ENCODE data around the gene FAM98C.

GRCh38 chr19:38355728-38356725 lies 46.9 kb upstream of the FAM98C start:
- TF ChIP-seq CTCF (CRISPR knock-in tag; IDR thresholded peaks at IDR 0.05) (no peak), SP5 (CRISPR knock-in tag; IDR thresholded peaks at IDR 0.05; ENCODE audit: borderline replicate concordance, low read depth) (no peak), FOXA3 (CRISPR knock-in tag; IDR thresholded peaks at IDR 0.05) (no peak), POLR2AphosphoS5 (IDR thresholded peaks at IDR 0.05; ENCODE audit: low read depth, low read length) (no peak), SOX6 (IDR thresholded peaks at IDR 0.05) (no peak), SOX6 (CRISPR knock-in tag; IDR thresholded peaks at IDR 0.05) (no peak), ZFX (CRISPR knock-in tag; IDR thresholded peaks at IDR 0.05; ENCODE audit: low read depth) (no peak), CBFB (CRISPR knock-in tag; IDR thresholded peaks at IDR 0.05) (no peak), ZNF616 (CRISPR knock-in tag; IDR thresholded peaks at IDR 0.05; ENCODE audit: low read depth) (no peak), STAT6 (CRISPR knock-in tag; IDR thresholded peaks at IDR 0.05; ENCODE audit: borderline replicate concordance) (no peak), ZNF274 (CRISPR knock-in tag; IDR thresholded peaks at IDR 0.05) (no peak), POLR2A (IDR thresholded peaks at IDR 0.05; ENCODE audit: insufficient read depth in 1 of 2, low read depth in 2 of 2, low read length in 2 of 2) (no peak), ASH2L (IDR thresholded peaks at IDR 0.05; ENCODE audit: insufficient read length, low read depth, low read length) (no peak), CREM (IDR thresholded peaks at IDR 0.05) (no peak), CREM (CRISPR knock-in tag; IDR thresholded peaks at IDR 0.05) (no peak), ZBTB43 (CRISPR knock-in tag; conservative IDR thresholded peaks at IDR 0.05) (no peak)
